HepG2 (cell line): ENCODE results near the gene C2orf15. TPM values are rescaled to one million over a fixed set of nuclear protein-coding genes. Genes with fewer than 3 reads are reported as not detected.

Experiments
- AFF4 ChIP-seq: sonication (generic); formaldehyde crosslinking; IDR thresholded peaks from 2 replicates; pipeline ENCODE4 v1.4.0; 2020; ENCODE audit warnings: missing genetic modification reagents
- ATRX ChIP-seq: sonication (generic); formaldehyde crosslinking; IDR thresholded peaks from 2 replicates; pipeline ENCODE4 v1.4.0; 2020; ENCODE audit warnings: missing genetic modification reagents, borderline replicate concordance
- BHLHE40 ChIP-seq: IDR thresholded peaks from 2 replicates; pipeline ENCODE4 v1.6.1; 2011; ENCODE audit warnings: low read length, improper control_type of control experiment
- FIP1L1 ChIP-seq: fragments of 200-400 bp; formaldehyde crosslinking; IDR thresholded peaks from 2 replicates; pipeline ENCODE4 v1.6.1; 2018; ENCODE audit warnings: low read depth, mild to moderate bottlenecking, low read length, moderate library complexity, borderline replicate concordance; ENCODE audit not compliant: insufficient read depth
- GZF1 ChIP-seq: sonication (generic); formaldehyde crosslinking; IDR thresholded peaks from 2 replicates; pipeline ENCODE4 v1.5.1; 2020; ENCODE audit warnings: mild to moderate bottlenecking, missing genetic modification reagents
- HNRNPH1 ChIP-seq: fragments of 200-400 bp; formaldehyde crosslinking; optimal IDR thresholded peaks from 2 replicates; pipeline ENCODE3; 2017; ENCODE audit warnings: mild to moderate bottlenecking, low read depth, low read length
- ISL2 ChIP-seq: sonication (generic); formaldehyde crosslinking; IDR thresholded peaks from 2 replicates; pipeline ENCODE4 v1.5.0; 2020; ENCODE audit warnings: missing genetic modification reagents
- LCORL ChIP-seq, 2 experiments: fragments of 450-650 bp in 1 of 2; sonication (generic) in 1 of 2; formaldehyde crosslinking in 1 of 2; IDR thresholded peaks; 2 replicates each; pipeline versions ENCODE4 v1.5.0 to v1.6.1; 2017 to 2020; ENCODE audit warnings: antibody characterized with exemption in 1 of 2, missing genetic modification reagents in 1 of 2
- PRDM10 ChIP-seq: sonication (generic); formaldehyde crosslinking; IDR thresholded peaks from 2 replicates; pipeline ENCODE4 v1.4.0; 2020; ENCODE audit warnings: low read depth, missing genetic modification reagents
- RAD21 ChIP-seq: fragments of 450-650 bp; formaldehyde crosslinking; IDR thresholded peaks from 2 replicates; pipeline ENCODE4 v1.5.0; 2020; ENCODE audit warnings: mild to moderate bottlenecking
- SALL2 ChIP-seq: sonication (generic); formaldehyde crosslinking; IDR thresholded peaks from 2 replicates; pipeline ENCODE4 v1.8.1; 2023; ENCODE audit warnings: mild to moderate bottlenecking, missing genetic modification reagents, inconsistent platforms
- TBL1XR1 ChIP-seq: fragments of 150-350 bp; IDR thresholded peaks from 2 replicates; pipeline ENCODE4 v1.6.1; 2014; ENCODE audit warnings: borderline replicate concordance, low read length; ENCODE audit not compliant: partially characterized antibody
- TEAD3 ChIP-seq: optimal IDR thresholded peaks from 2 replicates; pipeline ENCODE3; 2016; ENCODE audit warnings: borderline replicate concordance
- ZBTB8A ChIP-seq: sonication (generic); formaldehyde crosslinking; IDR thresholded peaks from 2 replicates; pipeline ENCODE4 v1.4.0; 2020; ENCODE audit warnings: mild to moderate bottlenecking, low read depth, missing genetic modification reagents, borderline replicate concordance
- ZNF121 ChIP-seq: sonication (generic); formaldehyde crosslinking; IDR thresholded peaks from 2 replicates; pipeline ENCODE4 v1.5.0; 2020; ENCODE audit warnings: mild to moderate bottlenecking, missing genetic modification reagents
- ZNF263 ChIP-seq: sonication (generic); formaldehyde crosslinking; IDR thresholded peaks from 2 replicates; pipeline ENCODE4 v1.4.0; 2020; ENCODE audit warnings: missing genetic modification reagents
- ZNF33A ChIP-seq: sonication (generic); formaldehyde crosslinking; IDR thresholded peaks from 2 replicates; pipeline ENCODE4 v1.5.1; 2020; ENCODE audit warnings: missing genetic modification reagents, mild to moderate bottlenecking, moderate library complexity, borderline replicate concordance
- ZNF580 ChIP-seq: IDR thresholded peaks from 2 replicates; pipeline ENCODE4 v1.6.1; 2016; ENCODE audit warnings: low read depth, borderline replicate concordance
- ZNF788 ChIP-seq: sonication (generic); formaldehyde crosslinking; IDR thresholded peaks from 2 replicates; pipeline ENCODE4 v1.5.0; 2020; ENCODE audit warnings: mild to moderate bottlenecking, missing genetic modification reagents, borderline replicate concordance
- ZSCAN29 ChIP-seq: sonication (generic); formaldehyde crosslinking; conservative IDR thresholded peaks from 2 replicates; pipeline ENCODE4 v1.4.0; 2020; ENCODE audit warnings: mild to moderate bottlenecking, missing genetic modification reagents
- polyA plus RNA-seq, 8 experiments: library from polyadenylated mRNA; depleted of rRNA in 3 of 8; stranded (reverse) in 7 of 8; unstranded in 1 of 8; fragments of >200 nt; fragmentation: Illumina TruSeq in 4 of 8; extraction: Trizol in 4 of 8; gene quantifications; 2 replicates each; pipeline versions ENCODE4 v1.2.1 to v1.2.3, GENCODE V29; 2011 to 2016; ENCODE audit warnings: low read depth in 4 of 8, missing spikeins in 1 of 8, mixed read lengths in 1 of 8; ENCODE audit not compliant: insufficient read depth in 1 of 8
- total RNA-seq, 5 experiments: library from RNA; depleted of rRNA; stranded (reverse); fragments of >200 nt; fragmentation: Illumina TruSeq; extraction: Trizol; gene quantifications; 2 replicates each; pipeline ENCODE4 v1.2.3, GENCODE V29; 2016; ENCODE audit warnings: low read depth in 1 of 5

Gene C2orf15
- total and polyA plus RNA-seq, 2 of the 13 experiments (the other 11 are each of a cell fraction or from before 2014, with no cell fraction given) = 5.5 to 8.3 TPM

- TF ChIP-seq AFF4 (CRISPR knock-in tag) (peak; percentile 82), FIP1L1 (no peak), HNRNPH1 (no peak), TBL1XR1 (peak; percentile 89), ZBTB8A (CRISPR knock-in tag) (peak; percentile 56; the same call in 1 of the 2 replicates), ZNF121 (CRISPR knock-in tag) (no peak; the same call in 1 of the 2 replicates), ISL2 (peak; percentile 81; the same call in 1 of the 2 replicates), PRDM10 (CRISPR knock-in tag) (peak; percentile 97), ATRX (no peak), RAD21 (no peak; the same call in none of the 2 replicates), ZSCAN29 (CRISPR knock-in tag) (0 out of 2 replicates have a peak, but pooled peaks have one; percentile 43), ZNF33A (CRISPR knock-in tag) (peak; percentile 95; the same call in 1 of the 2 replicates), ZNF788 (CRISPR knock-in tag) (peak; percentile 98; the same call in 1 of the 2 replicates), GZF1 (peak; percentile 86; the same call in 1 of the 2 replicates), BHLHE40 (peak; percentile 63; the same call in 1 of the 2 replicates), ZNF580 (CRISPR knock-in tag) (peak; percentile 98), TEAD3 (CRISPR knock-in tag) (peak; percentile 84), LCORL (IDR thresholded peaks at IDR 0.05) (no peak; the same call in 1 of the 2 replicates), LCORL (CRISPR knock-in tag; IDR thresholded peaks at IDR 0.05) (peak; percentile 83), SALL2 (peak; percentile 62; the same call in 1 of the 2 replicates), ZNF263 (CRISPR knock-in tag) (peak; percentile 71; the same call in 1 of the 2 replicates)
These were observed 39.5 kb downstream of the C2orf15 start, which contains the start of the genes MITD1 and MRPL30 (continued) for GRCh38 chr2:99180755-99181623.
